Lung (tissue), 12 donors: ENCODE measurements around the gene PDZRN4. TPM values are rescaled to one million over a fixed set of nuclear protein-coding genes. Genes with fewer than 3 reads are reported as not detected.
"Not testable (repeated sequence)": the region's sequence is repeated elsewhere in the genome, so short reads cannot be mapped to it uniquely, and the experiment has no call there.

Experiments
- ATAC-seq: fragments of 200-7000 bp; cut with Tn5 transposase; one replicate; pipeline ENCODE4 v1.9.1; 2020; ENCODE audit warnings: moderate number of reproducible peaks; ENCODE audit not compliant: insufficient read depth, low FRiP score
- DNase-seq, 3 donors: peaks; one replicate each; pipeline ENCODE4 v3.0.0-alpha.2; 2013 to 2017
- H3K27ac ChIP-seq, 2 donors: one replicate each; pipeline ENCODE4 v1.5.1; 2013; ENCODE audit warnings: mild to moderate bottlenecking in 2 of 2, moderate library complexity in 2 of 2, control low read depth in 1 of 2, inconsistent platforms in 1 of 2, low read depth in 1 of 2, low read length in 1 of 2
- H3K27me3 ChIP-seq, 3 donors: one replicate each; pipeline ENCODE4 v1.5.1; 2013; ENCODE audit warnings: low read length in 2 of 3; ENCODE audit not compliant: control insufficient read depth in 3 of 3, insufficient read depth in 3 of 3
- H3K36me3 ChIP-seq, 4 donors: one replicate each; pipeline ENCODE4 v1.5.1; 2013; ENCODE audit warnings: low read length in 4 of 4, mild to moderate bottlenecking in 1 of 4, moderate library complexity in 1 of 4; ENCODE audit not compliant: control insufficient read depth in 4 of 4, insufficient read depth in 4 of 4
- H3K4me1 ChIP-seq, 5 donors: one replicate each; pipeline ENCODE4 v1.5.1; 2013; ENCODE audit warnings: low read length in 5 of 5, mild to moderate bottlenecking in 2 of 5, moderate library complexity in 1 of 5; ENCODE audit not compliant: control insufficient read depth in 5 of 5, insufficient read depth in 5 of 5
- H3K4me3 ChIP-seq: one replicate; pipeline ENCODE4 v1.5.1; 2013; ENCODE audit warnings: mild to moderate bottlenecking, control low read depth, moderate library complexity
- H3K9ac ChIP-seq, 2 donors: one replicate each; pipeline ENCODE4 v1.5.1; 2013; ENCODE audit warnings: low read length in 2 of 2, control low read depth in 1 of 2; ENCODE audit not compliant: insufficient read depth in 1 of 2
- H3K9me3 ChIP-seq, 4 donors: one replicate each; pipeline ENCODE4 v1.5.1; 2013; ENCODE audit warnings: low read length in 3 of 4, mild to moderate bottlenecking in 1 of 4, moderate library complexity in 1 of 4; ENCODE audit not compliant: control insufficient read depth in 4 of 4, insufficient read depth in 3 of 4
- CTCF ChIP-seq: IDR thresholded peaks from 2 replicates; pipeline ENCODE4 v1.5.1; 2012; ENCODE audit warnings: mild to moderate bottlenecking; ENCODE audit errors: control extremely low read depth, extremely low read depth
- WGBS, 2 donors: extraction: QIAGEN DNeasy Blood & Tissue Kit; methylation state at CpG; one replicate each; pipeline ENCODE4 v1.1.7; 2013; 5-methylcytosine and 5-hydroxymethylcytosine counted together
- polyA plus RNA-seq, 2 donors: library from polyadenylated mRNA; stranded (reverse); fragments of 200-250 nt; gene quantifications; one replicate each; pipeline ENCODE4 v1.2.1, GENCODE V29; 2013
- total RNA-seq, 2 donors: library from RNA; depleted of rRNA in 1 of 2; stranded (reverse); fragments of >200 nt in 1 of 2; gene quantifications; one replicate each; pipeline ENCODE4 v1.2.1, GENCODE V29; 2014 to 2021
- donor health status: control.
- donor health status: control.
- donor health status: Bipolar disorder and iron deficiency.
- donor health status: healthy.
- donor health status: DM: yes; HTN: yes; CAD: no.

Gene PDZRN4
- total and polyA plus RNA-seq, 4 donors: 0.05 to 0.54 (median 0.32) TPM

GRCh38 chr12:41248391-41248790 lies 60.3 kb downstream of the PDZRN4 start:
- Histone ChIP-seq H3K4me1 (no peaks in the 10 kb centered on the region), H3K9ac (no peak overlapping the region), H3K9me3 (no peaks in the 10 kb centered on the region), H3K27me3 (no peaks in the 10 kb centered on the region), H3K36me3 (no peaks in the 10 kb centered on the region), H3K27ac (no peak overlapping the region), H3K4me3 (no peak overlapping the region)
- no peak for ATAC-seq
- no peak for TF ChIP-seq CTCF
- DNase-seq: peak in 1 of 3 donors; percentile 58
- WGBS, 2 donors: 87 to 89% methylated on average over 2 of the region's 2 CpGs

- Histone ChIP-seq H3K9me3 (no peaks in the 10 kb centered on the region), H3K27ac (no peak overlapping the region), H3K4me1 (no peaks in the 10 kb centered on the region), H3K27me3 (no peaks in the 10 kb centered on the region), H3K9ac (no peak overlapping the region), H3K36me3 (no peaks in the 10 kb centered on the region), H3K4me3 (no peak overlapping the region)
- WGBS, 2 donors: 52 to 72% methylated on average over 2 of the region's 2 CpGs
- TF ChIP-seq CTCF: no peak
- ATAC-seq: no peak
- peak in 1 of 3 donors; percentile 29 for DNase-seq
Observed at GRCh38 chr12:41250748-41251147, 62.6 kb downstream of the PDZRN4 start.

- H3K9me3 ChIP-seq: no peaks in the 10 kb centered on the region
- no peak for DNase-seq
- TF ChIP-seq CTCF: no peak
- no peak overlapping the region for H3K4me3 ChIP-seq
- H3K27ac ChIP-seq: no peak overlapping the region
- H3K36me3 ChIP-seq: no peaks in the 10 kb centered on the region
- no peak for ATAC-seq
- no peaks in the 10 kb centered on the region for H3K4me1 ChIP-seq
- H3K9ac ChIP-seq: no peak overlapping the region
- no peaks in the 10 kb centered on the region for H3K27me3 ChIP-seq
- 72 to 81% methylated on average over 4 of the region's 4 CpGs for WGBS, 2 donors
Observed at GRCh38 chr12:41254004-41254914, 66.1 kb downstream of the PDZRN4 start.

- not testable (repeated sequence) for H3K27ac ChIP-seq, H3K4me3 ChIP-seq, ATAC-seq, H3K9me3 ChIP-seq, H3K36me3 ChIP-seq, DNase-seq, H3K4me1 ChIP-seq, H3K27me3 ChIP-seq, H3K9ac ChIP-seq
- 91 to 97% methylated on average over 6 of the region's 6 CpGs for WGBS, 2 donors
Observed at GRCh38 chr12:41263196-41263595, 75.1 kb downstream of the PDZRN4 start.
